ENCODE results near the gene ACOXL.

ACOXL gene

GRCh38 chr2:110799376-110799775 lies 67.0 kb downstream of the ACOXL start:
- DNase-seq, result no peak

DNA sequence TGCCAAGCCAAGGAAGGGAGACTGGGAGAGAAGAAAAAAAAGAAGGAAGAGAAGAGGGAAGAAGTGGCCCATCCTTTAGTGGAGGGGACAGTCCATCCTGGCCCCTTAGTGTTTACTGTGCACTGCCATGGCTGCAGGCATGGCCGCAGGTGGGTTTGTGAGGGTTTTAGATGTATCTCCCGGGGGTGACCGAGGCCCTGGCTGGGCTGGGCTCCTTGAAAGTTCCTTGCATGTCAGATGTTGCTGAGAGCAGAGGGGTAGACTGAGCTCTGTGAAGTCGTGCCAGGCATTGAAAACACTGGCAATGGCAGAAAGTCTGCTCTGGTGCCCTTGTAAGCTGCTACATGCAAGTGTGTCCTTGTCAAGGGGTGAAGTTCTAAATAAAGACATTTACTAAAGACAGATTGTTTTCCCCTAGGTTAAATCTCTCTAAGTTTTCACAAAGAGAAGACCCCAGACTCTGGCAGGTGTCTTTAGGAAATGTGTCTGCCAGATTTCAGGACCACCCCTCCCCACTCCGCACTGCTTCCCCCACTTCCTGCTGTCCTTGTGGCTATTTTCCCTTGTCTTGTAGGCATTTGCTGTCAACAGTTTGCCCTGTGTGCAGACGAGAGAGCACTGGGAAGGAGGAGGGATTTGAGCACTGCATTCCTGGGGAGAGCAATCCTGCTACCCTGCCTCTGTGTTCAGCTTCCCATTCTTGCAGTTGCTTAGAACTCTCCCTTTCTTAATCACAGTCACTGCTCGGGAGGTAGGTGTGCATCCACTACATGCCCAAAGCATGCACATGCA lies 68.4 kb downstream of the ACOXL start:
- no peak for DNase-seq

DNA sequence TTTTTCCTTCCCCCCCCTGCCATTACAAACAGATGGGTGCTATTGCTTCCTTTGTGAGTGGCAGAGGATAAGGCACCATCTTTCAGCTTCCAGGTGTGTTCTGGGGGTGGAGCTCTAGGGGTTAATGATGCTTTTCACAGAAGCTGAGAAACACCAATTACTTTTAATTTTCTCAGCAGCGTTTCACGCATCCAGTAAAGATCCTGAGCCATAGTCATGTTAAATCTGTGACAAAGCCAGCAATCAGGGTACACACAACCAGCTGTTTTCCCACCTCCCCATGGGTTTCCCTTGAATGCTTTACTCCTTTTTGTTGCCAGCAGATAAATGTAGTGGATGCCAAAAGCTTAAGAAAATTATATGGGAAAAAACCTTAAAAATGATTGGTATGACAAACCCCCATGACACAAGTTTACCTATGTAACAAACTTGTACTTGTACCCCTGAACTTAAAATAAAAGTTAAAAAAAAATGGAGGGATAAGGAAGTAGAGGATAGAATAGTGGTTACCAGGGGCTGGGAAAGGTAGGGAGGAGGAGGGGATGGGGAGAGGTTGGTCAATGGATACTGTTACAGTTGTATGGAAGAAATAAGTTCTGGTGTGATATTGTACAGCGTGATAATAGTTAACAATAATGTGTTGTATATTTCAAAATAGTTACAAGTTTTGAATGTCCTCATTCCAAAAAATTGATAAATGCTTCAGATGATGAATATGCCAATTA lies 70.0 kb downstream of the ACOXL start:
- no peak for DNase-seq

- DNase-seq, result no peak
Observed at GRCh38 chr2:110804433-110804832, 72.1 kb downstream of the ACOXL start.

DNA sequence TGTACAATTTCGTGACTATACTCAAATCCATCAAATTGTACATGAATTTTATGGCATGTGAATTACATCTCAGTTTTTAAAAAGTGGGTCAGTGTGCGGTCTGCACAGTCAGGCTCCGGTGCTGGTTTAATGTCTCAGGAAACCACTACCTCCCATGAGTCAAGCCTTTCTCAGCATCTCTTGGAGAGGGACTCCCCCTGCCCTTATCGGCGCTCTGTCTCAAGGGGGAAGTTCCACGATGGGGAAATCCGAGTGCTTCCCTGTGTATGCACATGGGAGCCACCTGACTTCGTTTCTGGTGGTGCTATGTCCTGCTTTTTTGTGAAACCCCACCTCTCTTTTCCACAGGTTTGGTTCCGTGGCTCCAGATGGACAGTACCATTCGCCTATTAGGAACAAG lies 72.5 kb downstream of the ACOXL start:
- peak; percentile 58 for DNase-seq

GRCh38 chr2:110805894-110806452 lies 73.6 kb downstream of the ACOXL start:
- DNase-seq, result no peak

GRCh38 chr2:110807522-110807921 lies 75.1 kb downstream of the ACOXL start:
- DNase-seq, result no peak

- DNase-seq, result no peak
Observed at GRCh38 chr2:110810404-110810803, 78.0 kb downstream of the ACOXL start.

DNA sequence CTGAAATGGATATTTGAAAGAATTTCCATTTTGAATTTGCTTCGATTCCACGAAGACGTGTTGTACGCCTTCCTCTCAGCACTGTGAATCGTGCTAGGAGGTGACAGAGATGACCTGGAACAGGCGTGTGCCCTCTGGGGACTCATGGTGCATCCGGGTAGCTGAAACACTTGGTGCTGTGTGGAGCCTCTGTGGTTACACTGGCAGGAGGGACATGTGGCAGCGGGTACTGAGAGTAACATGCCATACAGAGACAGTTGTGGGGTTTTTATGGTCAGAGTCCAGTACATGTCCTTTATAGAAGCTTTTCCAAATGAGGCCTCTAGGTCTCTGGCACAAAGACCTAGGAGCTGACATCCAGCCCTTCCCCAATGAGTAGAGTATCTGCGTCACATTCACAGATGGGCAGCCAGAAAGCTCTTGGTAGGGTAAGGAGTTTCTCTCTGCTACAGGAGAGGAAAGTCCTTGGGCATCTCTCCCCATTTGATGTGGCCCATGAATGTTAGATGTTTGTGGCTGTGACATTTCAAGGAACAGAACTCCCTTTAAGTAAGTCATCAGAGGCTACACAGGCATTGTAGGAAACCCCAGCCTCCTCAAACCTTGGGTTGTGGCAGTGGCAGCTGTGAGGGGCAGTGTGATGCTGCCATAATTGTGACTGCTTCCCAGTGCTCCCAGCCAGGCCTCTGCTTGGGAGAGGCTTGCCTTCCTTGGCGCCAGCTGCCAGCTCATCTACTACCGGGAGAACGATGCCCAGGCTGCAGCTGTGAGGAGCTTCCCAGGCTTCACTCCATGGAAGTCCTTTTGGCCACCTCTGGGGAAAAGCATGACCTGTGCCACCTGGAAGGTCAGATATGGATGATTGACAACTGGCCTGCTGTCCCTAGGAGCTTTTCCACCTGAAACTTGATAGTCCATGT lies 80.6 kb downstream of the ACOXL start:
- no peak for DNase-seq

- no peak for DNase-seq
Observed at GRCh38 chr2:110813896-110814295, 81.5 kb downstream of the ACOXL start.

- no peak for DNase-seq
Observed at GRCh38 chr2:110815938-110816337, 83.6 kb downstream of the ACOXL start.

DNA sequence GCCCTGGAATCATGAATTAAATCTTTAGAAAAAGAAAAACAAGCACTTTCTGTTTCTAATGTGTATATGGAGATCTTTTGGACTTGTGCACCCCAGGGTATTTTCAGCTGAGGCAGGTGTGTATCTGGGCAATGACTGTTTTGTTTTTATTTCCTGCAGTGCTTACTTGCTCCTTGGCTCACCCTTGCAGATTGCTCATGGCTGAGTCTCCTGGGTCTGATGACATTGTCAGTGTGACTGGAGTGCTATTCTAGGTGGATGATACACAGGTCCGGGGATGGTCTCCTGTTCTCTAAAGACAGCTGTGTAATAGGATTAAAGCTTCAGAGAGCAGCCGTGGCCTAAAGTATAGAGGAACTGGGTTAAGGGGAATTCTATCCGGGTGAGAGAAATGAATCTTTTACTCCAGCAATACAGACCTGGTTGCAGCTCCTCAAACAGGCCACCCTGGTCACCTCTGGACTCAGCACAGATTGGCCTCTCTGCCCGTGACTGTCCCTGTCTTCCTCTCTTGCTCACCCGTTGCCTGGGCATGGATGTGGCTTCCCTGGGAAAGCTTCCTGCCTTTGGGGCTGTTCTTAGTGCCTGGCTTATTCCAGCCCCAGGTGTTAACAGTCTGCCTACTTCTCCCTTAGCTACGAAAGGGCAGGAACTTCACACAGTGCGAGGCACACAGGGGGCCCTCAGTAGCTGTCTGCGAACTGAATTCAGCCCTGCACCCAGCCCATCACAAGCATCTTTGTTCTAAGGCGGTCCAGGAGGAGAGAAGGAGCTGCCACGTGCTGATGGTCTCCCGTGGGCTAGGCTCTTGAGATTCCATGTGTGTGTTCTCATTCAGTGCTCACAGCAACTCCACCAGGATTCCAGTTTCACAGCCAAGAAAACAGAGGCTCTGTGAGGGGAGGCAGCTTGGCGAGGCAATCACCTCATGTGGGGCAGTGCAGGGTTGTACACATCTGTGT lies 84.3 kb downstream of the ACOXL start:
- no peak for DNase-seq

DNA sequence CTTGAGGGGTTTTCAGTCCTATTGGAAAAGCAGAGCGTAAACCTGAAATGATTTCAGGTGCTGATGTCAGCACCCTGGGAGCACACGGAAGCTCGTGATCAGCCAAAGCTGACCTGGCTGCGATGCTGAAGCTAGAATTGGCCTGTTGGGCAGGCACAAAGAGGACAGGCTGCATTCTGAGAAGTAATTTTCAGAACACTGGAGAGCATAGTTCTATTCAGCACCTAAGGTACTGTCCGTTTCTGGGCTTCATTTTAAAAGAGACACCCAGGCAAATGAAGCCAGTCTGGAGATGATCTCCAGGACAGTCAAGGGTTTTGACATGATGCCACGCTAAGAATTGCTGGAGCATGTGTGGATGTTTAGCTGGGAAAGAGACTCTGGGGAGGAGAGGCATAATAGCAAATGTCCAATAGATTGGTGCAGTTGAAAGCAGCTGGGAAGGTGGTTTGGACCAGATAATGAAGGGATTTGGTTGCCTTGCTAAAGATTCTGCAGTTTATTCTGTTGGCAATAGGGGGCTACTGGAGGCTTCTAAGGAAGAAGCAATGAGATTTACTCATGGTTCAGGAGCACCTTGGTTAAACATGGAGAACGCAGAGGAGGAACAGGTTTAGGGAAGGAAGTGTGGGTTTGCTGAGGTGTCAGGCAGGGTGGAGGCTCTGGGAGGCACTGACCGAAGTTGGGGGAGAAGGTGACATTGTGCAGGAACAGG lies 86.6 kb downstream of the ACOXL start:
- no peak for DNase-seq

DNA sequence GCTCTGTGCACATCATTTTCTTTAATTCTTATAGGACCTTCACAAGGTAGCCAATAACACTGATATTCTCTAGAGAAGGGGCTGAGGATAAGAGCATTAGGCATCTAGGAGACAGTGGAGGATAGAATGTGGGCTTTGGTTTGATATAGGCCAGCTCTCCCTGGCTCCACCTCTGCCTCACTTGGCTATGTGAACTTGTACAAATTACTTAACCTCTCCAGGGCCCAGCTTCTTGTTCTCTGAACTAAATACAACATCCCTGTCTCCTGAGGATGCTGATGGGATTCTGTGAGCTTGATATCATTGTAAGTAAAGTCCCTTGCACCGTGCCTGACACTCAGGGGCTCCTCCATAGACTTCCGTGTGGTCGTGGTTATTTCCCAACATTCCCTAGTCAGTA lies 87.3 kb downstream of the ACOXL start:
- DNase-seq, result no peak

- no peak for DNase-seq
Observed at GRCh38 chr2:110820128-110820527, 87.8 kb downstream of the ACOXL start.

- no peak for DNase-seq
Observed at GRCh38 chr2:110823165-110823564, 90.8 kb downstream of the ACOXL start.

DNA sequence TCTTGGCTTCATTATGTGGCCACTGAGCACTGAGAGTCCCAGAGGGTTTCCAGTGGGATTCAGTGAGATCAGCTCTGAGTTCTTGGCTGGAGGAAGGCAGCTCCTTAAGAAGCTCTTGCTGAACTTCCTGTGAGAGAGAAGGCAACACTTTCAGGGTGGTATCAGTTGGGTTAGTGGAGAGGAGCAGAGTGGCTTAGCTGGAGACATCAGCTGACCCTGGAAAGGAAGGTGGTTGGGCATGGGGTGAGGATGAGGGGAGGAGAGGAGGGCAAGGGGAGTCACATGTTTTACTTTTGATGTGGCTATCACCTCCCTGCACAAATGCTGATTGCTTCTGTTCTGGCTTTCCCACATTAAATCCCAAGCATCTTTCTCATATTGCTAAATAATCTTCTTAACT lies 95.1 kb downstream of the ACOXL start:
- DNase-seq, result no peak

DNA sequence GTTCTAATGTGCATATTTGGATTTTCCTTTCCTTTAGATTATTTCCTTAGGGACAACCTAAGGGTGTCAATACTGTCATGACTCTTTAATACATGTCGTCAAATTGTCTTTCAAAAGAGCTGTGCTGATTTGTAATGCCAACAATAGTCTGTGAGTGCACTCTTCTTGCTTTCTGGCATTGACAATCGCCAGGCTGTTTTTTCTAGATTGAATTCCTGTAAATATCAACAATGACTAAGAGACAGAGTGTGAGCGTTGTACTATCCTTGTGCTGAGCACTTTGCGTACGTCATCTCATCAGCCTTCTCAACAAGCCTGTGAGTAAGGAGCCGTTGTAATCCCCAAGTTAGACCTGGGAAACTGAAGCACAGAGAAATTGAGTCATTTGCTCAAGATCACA lies 96.0 kb downstream of the ACOXL start:
- DNase-seq, result no peak

- DNase-seq, result no peak
Observed at GRCh38 chr2:110829413-110830146, 97.2 kb downstream of the ACOXL start.

- DNase-seq, result no peak
Observed at GRCh38 chr2:110832740-110833139, 100.4 kb downstream of the ACOXL start.

Measured in activated CD4-positive, CD25-positive, alpha-beta regulatory T cell treated with anti-CD3 and anti-CD28 coated beads, Interleukin-2, amount 50 U/mL, for 72 hours (primary cell).